ENCODE data around the gene PPP2R2D. TPM values are rescaled to one million over a fixed set of nuclear protein-coding genes. Genes with fewer than 3 reads are reported as not detected.

The PPP2R2D gene
- total RNA-seq, 2 donors from 2014 or later: 23.5 to 23.7 TPM

GRCh38 chr10:131997366-131998049, 96.7 kb downstream of the PPP2R2D start:
- peak; percentile 87 for DNase-seq (ENCODE audit: low spot score)
- intact Hi-C loops (cut with DNase I): no loop called here

GRCh38 chr10:131998050-131998844, 97.4 kb downstream of the PPP2R2D start:
- intact Hi-C loops (cut with DNase I): no loop called here
- DNase-seq (ENCODE audit: low spot score): no peak

- intact Hi-C loops (cut with DNase I): no loop called here
- no peak for DNase-seq (ENCODE audit: low spot score)
Observed at GRCh38 chr10:131998845-131999681, 98.3 kb downstream of the PPP2R2D start.

GRCh38 chr10:132001238-132001972, 100.6 kb downstream of the PPP2R2D start:
- intact Hi-C loops (cut with DNase I): loop anchor here in 1 of 2 donors (10.0 kb wide), 1 partner anchor 107 kb away; no protein-coding TSS in a partner anchor
- DNase-seq (ENCODE audit: low spot score): no peak

GRCh38 chr10:132002004-132002403, 101.2 kb downstream of the PPP2R2D start:
- intact Hi-C loops (cut with DNase I): loop anchor here in 1 of 2 donors (10.0 kb wide), 1 partner anchor 107 kb away; no protein-coding TSS in a partner anchor
- no peak for DNase-seq (ENCODE audit: low spot score)

- no peak for DNase-seq (ENCODE audit: low spot score)
- intact Hi-C loops (cut with DNase I): loop anchor here in 1 of 2 donors (10.0 kb wide), 1 partner anchor 109 kb away; no protein-coding TSS in a partner anchor
Observed at GRCh38 chr10:132003282-132003924, 102.6 kb downstream of the PPP2R2D start.

GRCh38 chr10:132004052-132004451, 103.2 kb downstream of the PPP2R2D start:
- no peak for DNase-seq (ENCODE audit: low spot score)
- intact Hi-C loops (cut with DNase I): loop anchor here in 1 of 2 donors (10.0 kb wide), 1 partner anchor 109 kb away; no protein-coding TSS in a partner anchor

- intact Hi-C loops (cut with DNase I): loop anchor here in 1 of 2 donors (10.0 kb wide), 1 partner anchor 110 kb away; no protein-coding TSS in a partner anchor
- no peak for DNase-seq (ENCODE audit: low spot score)
Observed at GRCh38 chr10:132005147-132005546, 104.3 kb downstream of the PPP2R2D start.

- DNase-seq (ENCODE audit: low spot score): no peak
- intact Hi-C loops (cut with DNase I): loop anchor here in 1 of 2 donors (10.0 kb wide), 1 partner anchor 112 kb away; no protein-coding TSS in a partner anchor
Observed at GRCh38 chr10:132006966-132007365, 106.2 kb downstream of the PPP2R2D start.

GRCh38 chr10:132007681-132008080, 106.9 kb downstream of the PPP2R2D start:
- intact Hi-C loops (cut with DNase I): loop anchor here in 1 of 2 donors (10.0 kb wide), 1 partner anchor 113 kb away; no protein-coding TSS in a partner anchor
- DNase-seq (ENCODE audit: low spot score): no peak

Other genes starting within 250 kb of the PPP2R2D start
- 10 to 100 TPM; 20.1 to 26.8 TPM for gene BNIP3, start 80.9 kb downstream of the PPP2R2D start, total RNA-seq
- gene JAKMIP3, start 164.9 kb downstream of the PPP2R2D start, total RNA-seq: under 1 TPM; 0.60 to 0.62 TPM

Measured in posterior vena cava (tissue), 2 donors.